Measurements from ENCODE around the gene DIABLO.

The DIABLO gene

GRCh38 chr12:122192441-122192840, 33.4 kb downstream of the DIABLO start:
- peaks cover 0 to 5% (median 0%) of the 10 kb centered on the region in 5 donors for H3K9me3 ChIP-seq (ENCODE audit: control insufficient read depth in 5 of 5, low read length in 5 of 5)

GRCh38 chr12:122190842-122191668, 34.8 kb downstream of the DIABLO start:
- Histone ChIP-seq H3K36me3 (ENCODE audit: control insufficient read depth in 5 of 5, insufficient read depth in 5 of 5, low read length in 5 of 5) (no peaks in the 10 kb centered on the region), H3K27me3 (ENCODE audit: control insufficient read depth in 5 of 5, insufficient read depth in 4 of 5, low read length in 5 of 5) (peaks cover 4 to 14% (median 5%) of the 10 kb centered on the region in 5 donors), H3K4me1 (ENCODE audit: control insufficient read depth in 5 of 5, insufficient read depth in 5 of 5, low read length in 5 of 5) (no peaks in the 10 kb centered on the region), H3K27ac (ENCODE audit: low read depth, low read length) (no peak overlapping the region), H3K4me3 (ENCODE audit: low read depth in 1 of 5, low read length in 5 of 5) (no peak overlapping the region), H3K9me3 (ENCODE audit: control insufficient read depth in 5 of 5, low read length in 5 of 5) (peaks cover 0 to 5% (median 0%) of the 10 kb centered on the region in 5 donors), H3K9ac (ENCODE audit: low read length in 5 of 5) (no peak overlapping the region)

More at GRCh38 chr12:122192441-122192840, 33.4 kb downstream of the DIABLO start:
- H3K4me1 ChIP-seq (ENCODE audit: control insufficient read depth in 5 of 5, insufficient read depth in 5 of 5, low read length in 5 of 5), result no peaks in the 10 kb centered on the region
- no peak overlapping the region for H3K27ac ChIP-seq (ENCODE audit: low read depth, low read length)
- H3K9ac ChIP-seq (ENCODE audit: low read length in 5 of 5), result no peak overlapping the region
- no peak overlapping the region for H3K4me3 ChIP-seq (ENCODE audit: low read depth in 1 of 5, low read length in 5 of 5)
- H3K36me3 ChIP-seq (ENCODE audit: control insufficient read depth in 5 of 5, insufficient read depth in 5 of 5, low read length in 5 of 5), result no peaks in the 10 kb centered on the region
- H3K27me3 ChIP-seq (ENCODE audit: control insufficient read depth in 5 of 5, insufficient read depth in 4 of 5, low read length in 5 of 5), result peaks cover 4 to 18% (median 5%) of the 10 kb centered on the region in 5 donors

- H3K4me1 ChIP-seq (ENCODE audit: control insufficient read depth in 5 of 5, insufficient read depth in 5 of 5, low read length in 5 of 5), result no peaks in the 10 kb centered on the region
- no peaks in the 10 kb centered on the region for H3K36me3 ChIP-seq (ENCODE audit: control insufficient read depth in 5 of 5, insufficient read depth in 5 of 5, low read length in 5 of 5)
- no peak overlapping the region for H3K4me3 ChIP-seq (ENCODE audit: low read depth in 1 of 5, low read length in 5 of 5)
- no peak overlapping the region for H3K9ac ChIP-seq (ENCODE audit: low read length in 5 of 5)
- no peak overlapping the region for H3K27ac ChIP-seq (ENCODE audit: low read depth, low read length)
- H3K9me3 ChIP-seq (ENCODE audit: control insufficient read depth in 5 of 5, low read length in 5 of 5), result no peaks in the 10 kb centered on the region
- peaks cover 4 to 14% (median 5%) of the 10 kb centered on the region in 5 donors for H3K27me3 ChIP-seq (ENCODE audit: control insufficient read depth in 5 of 5, insufficient read depth in 4 of 5, low read length in 5 of 5)
Observed at GRCh38 chr12:122189626-122190475, 36.0 kb downstream of the DIABLO start.

GRCh38 chr12:122187466-122187865, 38.4 kb downstream of the DIABLO start:
- H3K27me3 ChIP-seq (ENCODE audit: control insufficient read depth in 5 of 5, insufficient read depth in 4 of 5, low read length in 5 of 5), result peaks cover 0 to 11% (median 5%) of the 10 kb centered on the region in 5 donors
- no peaks in the 10 kb centered on the region for H3K9me3 ChIP-seq (ENCODE audit: control insufficient read depth in 5 of 5, low read length in 5 of 5)
- peaks cover 0 to 10% (median 5%) of the 10 kb centered on the region in 5 donors for H3K4me1 ChIP-seq (ENCODE audit: control insufficient read depth in 5 of 5, insufficient read depth in 5 of 5, low read length in 5 of 5)
- no peaks in the 10 kb centered on the region for H3K36me3 ChIP-seq (ENCODE audit: control insufficient read depth in 5 of 5, insufficient read depth in 5 of 5, low read length in 5 of 5)
- no peak overlapping the region for H3K27ac ChIP-seq (ENCODE audit: low read depth, low read length)
- no peak overlapping the region for H3K9ac ChIP-seq (ENCODE audit: low read length in 5 of 5)
- no peak overlapping the region for H3K4me3 ChIP-seq (ENCODE audit: low read depth in 1 of 5, low read length in 5 of 5)

- H3K27me3 ChIP-seq (ENCODE audit: control insufficient read depth in 5 of 5, insufficient read depth in 4 of 5, low read length in 5 of 5), result peaks cover 0 to 9% (median 5%) of the 10 kb centered on the region in 5 donors
- H3K27ac ChIP-seq (ENCODE audit: low read depth, low read length), result no peak overlapping the region
- no peak overlapping the region for H3K4me3 ChIP-seq (ENCODE audit: low read depth in 1 of 5, low read length in 5 of 5)
- peaks cover 0 to 10% (median 5%) of the 10 kb centered on the region in 5 donors for H3K4me1 ChIP-seq (ENCODE audit: control insufficient read depth in 5 of 5, insufficient read depth in 5 of 5, low read length in 5 of 5)
- no peaks in the 10 kb centered on the region for H3K9me3 ChIP-seq (ENCODE audit: control insufficient read depth in 5 of 5, low read length in 5 of 5)
- no peaks in the 10 kb centered on the region for H3K36me3 ChIP-seq (ENCODE audit: control insufficient read depth in 5 of 5, insufficient read depth in 5 of 5, low read length in 5 of 5)
- H3K9ac ChIP-seq (ENCODE audit: low read length in 5 of 5), result no peak overlapping the region
Observed at GRCh38 chr12:122185494-122186082, 40.3 kb downstream of the DIABLO start.

GRCh38 chr12:122185079-122185478, 40.8 kb downstream of the DIABLO start:
- H3K27ac ChIP-seq (ENCODE audit: low read depth, low read length), result no peak overlapping the region
- H3K9ac ChIP-seq (ENCODE audit: low read length in 5 of 5), result no peak overlapping the region

GRCh38 chr12:122184517-122184916, 41.3 kb downstream of the DIABLO start:
- no peaks in the 10 kb centered on the region for H3K36me3 ChIP-seq (ENCODE audit: control insufficient read depth in 5 of 5, insufficient read depth in 5 of 5, low read length in 5 of 5)
- no peak overlapping the region for H3K4me3 ChIP-seq (ENCODE audit: low read depth in 1 of 5, low read length in 5 of 5)
- H3K4me1 ChIP-seq (ENCODE audit: control insufficient read depth in 5 of 5, insufficient read depth in 5 of 5, low read length in 5 of 5), result peaks cover 0 to 10% (median 5%) of the 10 kb centered on the region in 5 donors
- peaks cover 0 to 3% (median 0%) of the 10 kb centered on the region in 5 donors for H3K27me3 ChIP-seq (ENCODE audit: control insufficient read depth in 5 of 5, insufficient read depth in 4 of 5, low read length in 5 of 5)
- no peak overlapping the region for H3K9ac ChIP-seq (ENCODE audit: low read length in 5 of 5)
- H3K9me3 ChIP-seq (ENCODE audit: control insufficient read depth in 5 of 5, low read length in 5 of 5), result no peaks in the 10 kb centered on the region
- no peak overlapping the region for H3K27ac ChIP-seq (ENCODE audit: low read depth, low read length)

More at GRCh38 chr12:122185079-122185478, 40.8 kb downstream of the DIABLO start:
- H3K36me3 ChIP-seq (ENCODE audit: control insufficient read depth in 5 of 5, insufficient read depth in 5 of 5, low read length in 5 of 5), result no peaks in the 10 kb centered on the region
- peaks cover 0 to 5% (median 5%) of the 10 kb centered on the region in 5 donors for H3K27me3 ChIP-seq (ENCODE audit: control insufficient read depth in 5 of 5, insufficient read depth in 4 of 5, low read length in 5 of 5)
- peaks cover 0 to 10% (median 5%) of the 10 kb centered on the region in 5 donors for H3K4me1 ChIP-seq (ENCODE audit: control insufficient read depth in 5 of 5, insufficient read depth in 5 of 5, low read length in 5 of 5)
- H3K4me3 ChIP-seq (ENCODE audit: low read depth in 1 of 5, low read length in 5 of 5), result no peak overlapping the region
- no peaks in the 10 kb centered on the region for H3K9me3 ChIP-seq (ENCODE audit: control insufficient read depth in 5 of 5, low read length in 5 of 5)

- Histone ChIP-seq H3K4me3 (ENCODE audit: low read depth in 1 of 5, low read length in 5 of 5) (peak overlapping the region in 4 of 5 donors; percentile 57 to 71 (median 63)), H3K27me3 (ENCODE audit: control insufficient read depth in 5 of 5, insufficient read depth in 4 of 5, low read length in 5 of 5) (no peaks in the 10 kb centered on the region), H3K36me3 (ENCODE audit: control insufficient read depth in 5 of 5, insufficient read depth in 5 of 5, low read length in 5 of 5) (no peaks in the 10 kb centered on the region), H3K27ac (ENCODE audit: low read depth, low read length) (no peak overlapping the region), H3K4me1 (ENCODE audit: control insufficient read depth in 5 of 5, insufficient read depth in 5 of 5, low read length in 5 of 5) (peaks cover 0 to 10% (median 5%) of the 10 kb centered on the region in 5 donors), H3K9ac (ENCODE audit: low read length in 5 of 5) (peak overlapping the region in 1 of 5 donors; percentile 48), H3K9me3 (ENCODE audit: control insufficient read depth in 5 of 5, low read length in 5 of 5) (no peaks in the 10 kb centered on the region)
Observed at GRCh38 chr12:122183588-122183940, 42.3 kb downstream of the DIABLO start.

- H3K27ac ChIP-seq (ENCODE audit: low read depth, low read length), result no peak within 1 kb of the TSS
- H3K9me3 ChIP-seq (ENCODE audit: control insufficient read depth in 5 of 5, low read length in 5 of 5), result no peaks in the 10 kb centered on the region
- no peaks in the 10 kb centered on the region for H3K27me3 ChIP-seq (ENCODE audit: control insufficient read depth in 5 of 5, insufficient read depth in 4 of 5, low read length in 5 of 5)
- no peaks in the 10 kb centered on the region for H3K36me3 ChIP-seq (ENCODE audit: control insufficient read depth in 5 of 5, insufficient read depth in 5 of 5, low read length in 5 of 5)
- H3K9ac ChIP-seq (ENCODE audit: low read length in 5 of 5), result peak within 1 kb of the TSS in 3 of 5 donors; percentile 21 to 51 (median 48)
- peaks cover 0 to 10% (median 5%) of the 10 kb centered on the region in 5 donors for H3K4me1 ChIP-seq (ENCODE audit: control insufficient read depth in 5 of 5, insufficient read depth in 5 of 5, low read length in 5 of 5)
- H3K4me3 ChIP-seq (ENCODE audit: low read depth in 1 of 5, low read length in 5 of 5), result peak within 1 kb of the TSS; percentile 57 to 71 (median 61)
Observed at GRCh38 chr12:122182887-122183587, 42.8 kb downstream of the DIABLO start, which contains the start of gene LRRC43. LRRC43 (plus strand) TSS chr12:122183123; CDS start chr12:122183145, 22 bp downstream.

Data from subcutaneous abdominal adipose tissue (tissue), 5 donors.